Uterus (tissue), 2 donors: Measurements from ENCODE around the gene FBN1.

Source experiments
- CTCF ChIP-seq, 4 experiments: fragments of 200-600 bp in 2 of 4; fragments of 450-650 bp in 2 of 4; sonication (generic) in 2 of 4; IDR thresholded peaks; one replicate each; pipeline ENCODE4 v1.5.1; 2016 to 2019; ENCODE audit warnings: antibody characterized with exemption in 4 of 4, mild to moderate bottlenecking in 2 of 4, moderate library complexity in 1 of 4
- POLR2A ChIP-seq, 2 donors: fragments of 450-650 bp; IDR thresholded peaks; one replicate each; pipeline ENCODE4 v1.6.1; 2016; ENCODE audit warnings: antibody characterized with exemption in 2 of 2, mild to moderate bottlenecking in 1 of 2, moderate library complexity in 1 of 2

- TF ChIP-seq CTCF (IDR thresholded peaks at IDR 0.05): no peak
- no peak for TF ChIP-seq POLR2A (IDR thresholded peaks at IDR 0.05)
Measured at GRCh38 chr15:48406266-48406891, 239.1 kb downstream of the FBN1 start.
